Pons (tissue), 1 donor: Measurements from ENCODE around the gene MVB12B.
A peak's percentile ranks its signal among the peaks of the same experiment; 100 is the strongest.

Experiments used
- DNase-seq: peaks from one replicate; pipeline ENCODE4 v3.0.0-alpha.2; 2016; ENCODE audit warnings: low spot score

The MVB12B gene

DNA sequence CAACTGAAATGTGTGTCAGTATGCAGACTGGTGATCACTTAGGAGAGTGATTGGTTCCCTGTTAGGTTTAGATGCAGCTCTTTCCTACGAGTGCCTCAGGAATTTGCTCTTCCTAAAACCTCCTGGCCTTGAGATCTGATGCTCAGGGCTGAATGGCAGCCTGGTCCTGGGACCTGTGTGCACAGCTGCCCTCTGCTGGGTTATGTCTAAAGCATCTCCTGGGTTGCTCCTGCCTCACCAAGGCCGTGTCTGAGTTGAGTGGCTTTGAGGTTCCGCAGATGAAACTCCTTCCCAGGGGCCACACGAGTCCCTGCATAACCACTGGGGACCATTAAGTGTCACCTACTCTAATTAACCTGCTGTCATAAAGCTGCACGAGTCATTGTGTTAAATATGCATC is 59.5 kb downstream of the MVB12B start:
- peak; percentile 91 for DNase-seq

DNA sequence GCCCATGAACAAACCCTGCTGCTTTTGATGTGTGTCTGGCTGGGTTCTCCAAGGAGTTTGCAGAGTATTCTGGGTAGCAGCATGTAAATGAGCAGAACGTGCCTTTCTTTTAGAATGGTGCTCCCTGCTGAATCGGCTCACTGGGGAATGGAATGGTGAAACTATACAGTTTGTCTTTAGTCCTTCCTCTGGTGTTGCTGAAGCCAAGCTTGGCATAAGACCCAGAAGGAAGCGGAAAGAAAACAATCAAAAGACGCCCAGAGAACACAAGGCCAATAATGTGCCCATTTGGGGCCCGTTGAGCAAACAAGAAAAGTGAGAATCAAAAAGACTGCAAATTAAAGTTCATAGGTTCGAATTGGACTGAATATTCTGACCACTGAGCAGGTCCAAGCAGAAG is 60.1 kb downstream of the MVB12B start:
- DNase-seq, result no peak

DNA sequence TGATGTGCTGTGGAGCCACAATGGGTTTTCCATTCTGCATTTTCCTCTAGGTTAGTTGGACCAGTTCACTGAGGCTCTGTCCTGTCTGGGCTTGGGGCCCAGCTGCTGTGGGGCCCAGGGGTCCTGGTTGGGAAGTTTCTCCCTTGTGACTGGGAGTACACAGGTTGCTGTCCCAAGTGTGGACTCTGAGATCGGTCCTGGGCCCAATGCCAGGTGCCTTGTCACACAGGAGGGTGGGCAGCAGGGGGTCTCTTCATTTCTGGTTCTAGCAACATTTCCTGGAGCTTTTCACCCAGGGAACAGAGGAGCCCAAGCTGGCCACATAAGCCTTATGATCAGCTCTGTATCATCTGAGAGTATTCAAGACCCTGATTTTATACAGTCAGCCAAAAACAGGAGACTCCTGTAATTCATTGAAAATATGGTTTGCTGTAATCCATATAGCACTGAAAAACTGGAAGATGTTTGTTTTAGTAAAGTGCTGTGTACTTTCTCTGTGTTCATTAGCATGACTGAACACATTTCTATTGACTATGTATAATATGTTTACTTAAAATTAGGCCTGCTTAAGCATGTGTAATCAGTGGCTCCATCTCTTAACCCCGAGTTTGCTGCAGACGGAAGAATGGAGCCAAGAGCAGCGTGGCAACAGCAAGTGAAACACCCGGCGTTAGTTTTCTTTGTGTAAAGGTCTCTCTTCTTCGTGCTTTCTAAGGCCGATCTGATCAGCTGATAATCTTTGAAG is 62.5 kb downstream of the MVB12B start:
- DNase-seq, result no peak

DNA sequence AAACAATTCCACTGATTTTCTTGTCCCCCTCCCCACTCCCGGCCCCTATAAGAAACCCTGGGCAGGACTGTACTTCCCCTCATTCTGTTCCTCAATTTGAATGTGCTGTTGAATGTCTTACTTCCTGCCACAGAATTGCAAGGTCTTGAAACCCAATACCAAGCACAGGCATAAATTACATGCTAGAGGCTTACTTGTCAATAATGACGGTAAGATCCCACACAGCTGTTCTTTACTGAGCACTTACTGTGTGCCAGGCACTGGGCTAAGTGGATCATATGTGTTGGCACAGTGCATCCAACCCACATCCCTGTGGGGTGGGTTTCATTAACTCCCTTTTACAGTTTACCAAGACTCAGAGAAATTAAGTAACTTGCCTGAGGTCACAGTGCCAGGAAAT is 63.4 kb downstream of the MVB12B start:
- no peak for DNase-seq

DNA sequence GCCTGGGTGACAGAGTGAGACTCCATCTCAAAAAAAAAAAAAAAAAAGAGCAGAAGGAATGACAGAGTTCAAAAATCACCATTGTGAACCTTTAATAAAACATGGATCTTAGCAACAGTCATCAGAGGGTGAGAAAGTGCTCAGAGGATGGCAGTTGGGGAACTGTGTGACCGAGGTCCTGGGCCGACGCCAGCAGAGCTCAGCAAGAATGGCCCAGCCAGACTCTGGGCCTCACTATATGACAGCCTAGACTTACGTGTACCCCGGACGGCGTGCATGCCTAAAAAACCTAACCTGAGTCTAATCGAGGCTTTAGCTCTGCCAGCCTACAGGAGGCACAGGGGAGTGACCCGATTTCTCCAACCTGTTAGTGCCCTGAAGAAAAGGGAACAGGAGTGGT is 64.3 kb downstream of the MVB12B start:
- no peak for DNase-seq

GRCh38 chr9:126391713-126392661 is 65.4 kb downstream of the MVB12B start:
- DNase-seq, result no peak

- DNase-seq, result peak; percentile 71
Measured at GRCh38 chr9:126392662-126393371, 66.2 kb downstream of the MVB12B start.

DNA sequence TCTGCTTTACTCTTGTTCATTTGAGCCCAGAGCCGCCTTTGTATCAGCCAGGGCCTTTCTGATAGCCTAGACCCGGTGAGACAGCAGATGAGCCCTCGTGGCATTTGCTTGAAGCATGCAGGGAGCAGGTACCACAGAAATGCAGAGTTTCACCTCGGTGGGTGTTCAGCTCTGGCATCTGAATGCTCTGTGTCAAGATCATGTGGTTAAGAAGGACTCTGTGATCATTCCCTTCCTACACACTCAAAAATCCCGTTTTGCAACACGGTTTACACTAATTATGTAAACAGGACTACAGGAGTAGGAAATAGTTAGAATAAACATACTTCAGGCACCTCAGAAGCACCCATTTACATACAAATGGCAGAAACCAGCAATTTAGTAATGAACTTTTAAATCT is 67.2 kb downstream of the MVB12B start:
- DNase-seq, result no peak

DNA sequence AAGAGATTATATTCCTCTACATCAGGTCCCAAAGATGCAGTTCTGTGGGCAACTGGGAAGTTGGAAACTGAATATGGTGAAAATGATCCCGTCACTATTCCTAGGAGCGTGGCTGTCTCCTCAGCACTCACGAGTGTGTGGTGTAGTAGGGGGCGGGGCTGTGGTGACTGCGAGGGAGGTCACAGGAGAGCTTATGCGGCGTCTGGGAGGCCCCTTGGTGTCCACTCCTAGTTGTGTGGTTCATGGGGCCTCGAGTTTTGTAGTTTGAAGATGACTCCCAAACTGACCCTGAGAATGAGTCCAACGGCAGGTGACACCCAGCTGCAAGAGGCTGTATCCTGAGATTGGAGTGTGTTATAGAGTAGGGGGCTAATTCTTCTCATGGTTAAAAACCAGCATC is 68.2 kb downstream of the MVB12B start:
- no peak for DNase-seq

- DNase-seq, result peak; percentile 35
Measured at GRCh38 chr9:126395439-126396212, 69.0 kb downstream of the MVB12B start.

DNA sequence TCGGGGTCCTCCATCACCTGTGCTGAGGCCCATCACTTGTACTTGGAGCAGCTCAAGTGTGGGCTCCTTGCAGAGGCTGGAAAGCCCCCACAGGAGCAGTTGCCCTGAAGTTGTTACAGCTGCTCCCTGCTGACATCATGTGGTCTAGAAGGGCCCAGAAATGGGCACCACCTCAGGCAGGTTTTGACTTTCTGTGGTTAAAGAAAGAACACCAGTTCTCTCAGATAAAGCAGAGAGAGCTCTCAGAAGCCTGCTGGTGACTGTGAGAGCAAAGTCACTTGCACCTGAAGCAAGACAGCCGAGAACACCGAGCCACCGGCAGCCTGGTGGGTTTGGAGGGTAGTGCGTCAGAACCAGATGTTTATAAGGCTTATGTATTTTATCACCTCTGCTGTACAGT is 70.4 kb downstream of the MVB12B start:
- no peak for DNase-seq

DNA sequence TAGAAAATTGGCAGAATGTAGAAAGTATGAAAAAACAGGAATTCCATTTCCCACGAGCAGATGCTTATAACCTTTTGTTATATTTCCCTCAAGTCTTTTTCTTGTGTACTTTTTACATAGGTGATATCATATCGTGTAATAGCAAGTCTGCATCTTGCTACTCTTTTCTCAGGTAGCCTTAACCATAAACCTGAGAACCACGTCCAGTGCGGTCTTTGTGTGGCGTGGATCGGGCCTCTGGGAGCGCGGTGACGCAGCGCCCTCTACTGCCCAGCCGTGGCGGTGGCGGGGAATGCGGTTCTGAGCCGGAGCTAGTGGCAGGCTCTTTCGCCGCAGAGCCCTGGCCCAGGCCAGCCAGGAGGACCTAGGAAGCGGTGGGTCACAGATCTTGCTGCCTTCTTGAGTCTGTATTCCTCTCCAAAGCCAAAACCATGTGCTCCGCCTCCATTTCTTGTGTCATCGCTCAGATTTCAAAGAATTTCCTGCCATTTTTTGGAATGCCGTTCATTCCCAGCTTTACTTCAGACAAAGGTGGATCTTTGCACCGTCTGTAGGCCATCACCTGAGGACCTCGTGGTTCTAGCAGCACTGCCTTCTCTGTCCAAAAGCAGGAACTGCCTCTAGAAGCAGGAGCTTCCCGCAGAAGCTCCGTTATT is 71.9 kb downstream of the MVB12B start:
- peak; percentile 85 for DNase-seq

DNA sequence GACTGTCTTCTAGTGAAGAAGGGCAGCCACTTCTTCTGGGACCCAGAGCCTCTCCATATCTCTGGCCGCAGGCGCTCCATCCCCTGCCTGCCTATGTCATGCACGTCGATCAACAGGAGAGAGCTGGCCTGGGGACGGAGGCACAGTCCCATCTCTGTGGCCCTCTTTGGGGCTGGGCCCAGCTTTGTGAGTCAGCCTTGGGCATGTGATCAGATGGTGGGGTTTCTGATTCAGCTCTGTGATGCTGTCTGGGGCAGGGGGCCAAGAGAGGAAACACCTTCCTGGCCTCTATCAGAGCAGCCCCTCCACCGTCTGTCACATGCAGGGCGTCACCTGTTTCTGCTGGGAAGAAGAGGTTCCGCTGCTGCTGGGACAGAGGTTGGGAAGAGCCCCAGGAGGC is 72.6 kb downstream of the MVB12B start:
- peak; percentile 77 for DNase-seq

- DNase-seq, result no peak
Measured at GRCh38 chr9:126399789-126400188, 73.2 kb downstream of the MVB12B start.

DNA sequence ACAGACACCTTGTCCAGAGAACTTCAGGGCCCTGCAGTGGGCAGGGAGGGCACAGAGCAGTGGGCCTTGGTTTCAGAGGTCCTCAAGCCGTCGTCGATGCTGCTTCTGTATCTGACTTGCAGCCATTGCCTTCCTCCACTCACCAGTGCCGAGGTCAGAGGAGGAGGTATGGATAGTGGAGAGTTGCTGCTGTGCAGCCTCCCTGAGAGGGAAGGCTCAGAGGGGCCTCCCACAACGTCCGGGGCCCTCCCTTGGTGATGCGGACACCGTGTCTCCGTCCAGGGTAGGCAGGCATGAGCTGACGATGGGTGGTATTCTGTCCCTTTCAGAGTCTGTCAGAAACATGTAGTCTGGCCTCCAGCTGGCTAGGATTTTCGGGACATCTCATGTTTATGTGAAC is 73.9 kb downstream of the MVB12B start:
- DNase-seq, result no peak

DNA sequence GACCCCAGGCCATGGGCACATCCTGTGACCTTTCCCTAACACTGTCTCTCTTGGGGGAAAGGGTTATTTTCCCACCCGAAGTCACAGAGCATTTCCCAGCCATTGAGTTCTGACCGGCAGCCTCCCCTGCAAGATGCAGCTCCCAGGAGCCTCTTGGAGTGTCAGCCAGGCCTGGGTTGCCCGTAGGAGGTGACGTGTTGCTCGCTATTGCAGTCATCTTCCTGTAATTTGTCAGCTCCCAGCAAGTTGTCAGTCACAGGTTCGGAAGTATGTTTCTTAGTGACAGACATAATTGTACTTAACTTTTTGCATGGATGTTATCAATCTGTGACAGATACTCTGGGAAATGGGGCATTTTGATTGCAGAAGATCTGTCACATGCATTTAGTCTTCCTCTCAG is 74.5 kb downstream of the MVB12B start:
- no peak for DNase-seq

DNA sequence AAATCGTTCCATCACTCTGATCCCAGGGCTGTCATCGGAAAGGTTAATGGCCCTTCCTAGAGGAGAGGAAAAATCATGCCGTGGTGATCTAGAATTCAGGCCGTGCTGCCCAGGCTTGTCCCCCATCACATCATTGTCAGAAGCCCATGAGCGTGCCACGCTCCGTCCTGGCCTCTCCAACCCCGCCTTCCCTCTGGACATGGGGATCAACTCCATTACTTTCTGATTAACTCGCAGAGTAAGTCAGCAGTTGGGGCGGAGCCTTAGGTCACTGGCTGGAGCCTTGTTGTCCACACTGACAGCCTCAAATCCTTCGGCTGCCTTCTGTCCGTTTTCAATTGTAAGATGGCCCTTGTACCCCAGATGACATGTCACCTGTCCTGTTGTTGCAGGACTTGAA is 75.0 kb downstream of the MVB12B start:
- no peak for DNase-seq

- no peak for DNase-seq
Measured at GRCh38 chr9:126403397-126403796, 76.8 kb downstream of the MVB12B start.

DNA sequence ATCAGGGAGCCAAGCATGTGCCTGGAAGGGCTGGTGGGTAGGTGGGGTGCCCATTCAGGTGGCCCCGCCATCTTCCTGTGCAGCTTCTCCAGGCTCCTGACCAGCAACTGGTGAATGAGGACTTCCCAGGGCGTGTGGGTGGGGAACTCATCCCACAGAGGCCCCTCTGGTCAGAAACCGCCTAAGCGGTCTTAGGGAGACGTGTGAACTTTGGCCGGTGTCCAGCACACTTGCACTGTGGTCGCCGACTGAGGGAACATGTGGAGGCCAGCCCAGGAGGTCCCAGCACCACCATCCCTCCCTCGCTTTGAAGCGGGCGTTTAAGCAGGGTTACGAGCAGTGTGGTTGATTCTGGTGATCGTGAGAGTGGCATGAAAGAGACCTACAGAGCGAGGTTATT is 77.8 kb downstream of the MVB12B start:
- DNase-seq, result no peak

DNA sequence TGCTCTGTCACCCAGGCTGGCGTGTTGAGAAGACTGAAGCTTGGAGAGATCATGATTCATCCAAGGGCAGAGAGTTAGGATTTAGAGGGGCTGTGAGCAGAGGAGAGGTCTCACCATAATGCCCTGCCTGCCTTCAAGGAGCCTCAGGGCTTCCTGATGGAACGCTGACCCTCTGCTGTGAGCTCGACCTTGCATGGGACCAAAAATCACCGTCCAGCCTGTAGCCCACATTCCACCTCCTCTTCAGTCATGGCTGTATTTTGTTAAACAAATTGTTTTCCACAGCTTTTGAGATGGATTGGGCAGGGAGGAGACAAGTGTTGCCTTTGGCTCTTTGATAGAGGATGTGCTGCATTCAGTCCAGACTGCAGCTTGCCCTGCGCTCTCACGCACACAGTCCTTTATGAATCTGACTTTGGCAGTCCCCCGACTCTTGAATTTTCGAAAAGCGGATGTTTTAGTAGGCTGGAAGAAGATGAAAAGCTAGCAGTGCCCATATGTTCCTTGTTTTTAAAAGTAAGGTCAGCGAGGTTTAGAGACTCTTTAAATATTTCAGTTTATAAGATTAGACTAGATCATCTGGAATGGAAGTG is 79.5 kb downstream of the MVB12B start:
- DNase-seq, result no peak
